GM18951 (cell line): Measurements from ENCODE around the gene ANKRD62.

Experiments used
- POLR2A ChIP-seq: IDR thresholded peaks from 4 replicates; pipeline ENCODE4 v1.6.1; 2011; ENCODE audit warnings: mild to moderate bottlenecking; ENCODE audit not compliant: insufficient read length, insufficient read depth; ENCODE audit errors: extremely low read depth
- in situ Hi-C: fragments of 300-500 bp; cut with MboI; formaldehyde crosslinking; loops from one replicate; pipeline ENCODE4 v1.12.0; 2022; ENCODE audit warnings: low sequenced_read_pairs, mixed read lengths, inconsistent platforms; ENCODE audit not compliant: unreplicated experiment

The ANKRD62 gene

DNA sequence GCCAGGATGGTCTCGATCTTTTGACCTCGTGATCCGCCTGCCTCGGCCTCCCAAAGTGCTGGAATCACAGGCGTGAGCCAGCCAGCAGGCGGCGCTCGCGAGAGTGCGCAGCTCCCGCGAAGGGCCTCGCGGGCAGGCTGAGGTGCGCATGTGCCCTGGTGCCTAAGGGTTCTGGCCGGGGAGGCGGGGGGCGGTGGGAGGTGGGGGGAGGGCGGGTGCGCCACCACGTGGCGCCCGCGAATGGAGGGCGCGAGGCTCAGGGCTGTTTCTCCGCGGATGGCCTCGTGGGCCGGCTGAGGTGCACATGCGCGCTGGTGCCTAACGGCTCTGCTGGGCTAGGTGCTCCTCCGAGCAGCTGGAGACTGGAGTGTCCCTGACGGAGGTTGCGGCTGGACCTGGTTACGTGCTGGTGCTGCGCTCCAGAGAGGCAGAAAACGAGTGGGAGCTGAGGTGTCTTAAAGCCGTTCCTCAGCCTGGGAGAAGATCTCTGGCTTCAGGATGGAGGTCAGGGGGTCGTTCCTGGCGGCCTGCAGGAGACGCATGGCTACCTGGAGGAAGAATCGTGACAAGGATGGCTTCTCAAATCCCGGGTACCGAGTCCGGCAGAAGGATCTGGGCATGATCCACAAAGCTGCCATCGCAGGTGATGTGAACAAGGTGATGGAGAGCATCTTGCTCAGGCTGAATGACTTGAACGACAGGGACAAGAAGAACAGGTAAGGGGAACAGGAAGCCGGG, at the start of gene ANKRD62:
TSS of gene ANKRD62 (plus strand) at position 324 of the 738 bp plus-strand sequence. CDS start at position 499, 175 bp downstream.
- no peak for TF ChIP-seq POLR2A
- in situ Hi-C loops = loop anchor here (25.0 kb wide), 1 partner anchor 144 kb away; no protein-coding TSS in a partner anchor

DNA sequence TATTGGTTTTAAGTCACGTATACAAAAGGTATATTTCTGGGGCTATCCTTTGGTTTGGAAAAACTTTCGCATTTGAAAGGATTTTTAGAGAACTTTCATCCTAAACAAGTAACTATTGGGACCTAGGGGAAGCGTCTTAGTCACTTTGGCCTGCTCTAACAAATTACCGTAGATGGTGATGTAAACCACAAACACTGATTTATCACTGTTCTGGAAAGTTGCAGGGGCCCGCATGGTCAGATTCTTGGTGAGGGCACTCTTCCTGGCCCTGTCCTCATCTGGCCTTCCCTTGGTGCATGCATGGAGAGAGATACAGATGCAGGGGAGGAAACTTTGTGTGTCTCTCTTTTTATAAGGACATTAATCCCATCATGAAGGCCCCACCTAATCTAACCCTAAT, 49.1 kb upstream of the ANKRD62 start:
- no peak for TF ChIP-seq POLR2A
- in situ Hi-C loops = loop anchor here (10.0 kb wide), 1 partner anchor 110 kb away; no protein-coding TSS in a partner anchor

DNA sequence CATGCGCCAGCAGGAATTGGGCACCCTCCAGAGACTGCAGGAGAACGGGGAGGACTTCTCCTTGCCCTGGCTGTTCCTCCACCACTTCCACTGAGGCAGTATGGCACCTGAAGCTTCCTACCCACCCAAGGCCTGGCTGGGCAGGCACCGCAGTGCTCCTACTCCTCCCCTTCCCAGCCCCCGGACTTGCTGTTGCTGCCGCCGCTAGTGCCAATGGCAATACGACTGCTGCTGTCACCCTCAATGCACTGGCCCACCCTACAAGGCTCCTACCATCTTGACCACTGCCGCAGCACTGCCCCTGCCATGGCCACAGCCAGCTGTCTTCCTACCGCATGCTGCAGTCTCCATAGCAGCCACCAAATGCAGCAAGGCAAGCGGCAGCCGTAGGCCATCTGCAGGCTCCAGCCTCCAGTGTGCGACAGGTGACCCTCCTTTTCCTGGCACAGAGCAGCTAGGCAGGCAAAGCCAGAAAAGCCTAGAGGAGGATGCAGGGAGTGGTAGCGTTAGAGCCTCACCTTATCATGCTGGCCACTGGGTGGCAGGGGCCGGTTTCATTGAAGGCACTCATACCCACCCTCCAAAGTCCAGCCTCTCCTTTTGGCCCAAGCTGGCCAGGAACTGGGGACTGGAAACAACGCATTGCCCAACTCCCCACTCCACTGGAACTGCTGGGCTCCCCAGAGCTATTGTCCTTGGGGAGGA, 47.4 kb upstream of the ANKRD62 start:
- no peak for TF ChIP-seq POLR2A
- in situ Hi-C loops = loop anchor here (10.0 kb wide), 1 partner anchor 111 kb away; no protein-coding TSS in a partner anchor

DNA sequence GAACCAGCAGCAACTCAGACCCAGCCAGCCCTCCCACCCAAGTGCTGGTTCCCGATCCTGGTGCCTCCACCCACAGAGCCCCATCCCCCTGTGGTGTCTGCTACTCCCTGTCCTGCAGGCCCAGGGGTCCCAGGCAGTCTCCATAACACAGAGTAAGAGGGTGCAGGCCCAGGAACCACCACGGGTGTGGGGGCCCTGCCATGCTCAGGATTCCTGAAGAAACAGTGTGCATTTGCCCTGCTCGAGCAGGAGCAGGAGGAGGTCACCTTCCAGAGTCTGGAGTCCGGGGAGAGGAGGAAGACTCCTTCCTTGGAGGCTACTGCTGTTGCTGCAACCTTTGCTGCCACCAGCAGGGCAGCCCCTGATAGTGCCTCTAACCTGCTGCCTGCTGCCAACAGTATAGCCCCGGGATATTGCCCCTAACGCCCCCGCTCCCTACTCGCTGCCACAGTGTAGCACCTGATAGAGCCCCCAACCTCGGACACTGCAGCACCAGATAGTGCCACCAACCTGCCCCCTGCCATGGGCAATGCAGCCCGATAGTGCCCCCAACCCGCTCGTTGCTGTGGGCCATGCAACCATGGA, 46.8 kb upstream of the ANKRD62 start:
- in situ Hi-C loops = loop anchor here (10.0 kb wide), 1 partner anchor 112 kb away; no protein-coding TSS in a partner anchor
- no peak for TF ChIP-seq POLR2A

DNA sequence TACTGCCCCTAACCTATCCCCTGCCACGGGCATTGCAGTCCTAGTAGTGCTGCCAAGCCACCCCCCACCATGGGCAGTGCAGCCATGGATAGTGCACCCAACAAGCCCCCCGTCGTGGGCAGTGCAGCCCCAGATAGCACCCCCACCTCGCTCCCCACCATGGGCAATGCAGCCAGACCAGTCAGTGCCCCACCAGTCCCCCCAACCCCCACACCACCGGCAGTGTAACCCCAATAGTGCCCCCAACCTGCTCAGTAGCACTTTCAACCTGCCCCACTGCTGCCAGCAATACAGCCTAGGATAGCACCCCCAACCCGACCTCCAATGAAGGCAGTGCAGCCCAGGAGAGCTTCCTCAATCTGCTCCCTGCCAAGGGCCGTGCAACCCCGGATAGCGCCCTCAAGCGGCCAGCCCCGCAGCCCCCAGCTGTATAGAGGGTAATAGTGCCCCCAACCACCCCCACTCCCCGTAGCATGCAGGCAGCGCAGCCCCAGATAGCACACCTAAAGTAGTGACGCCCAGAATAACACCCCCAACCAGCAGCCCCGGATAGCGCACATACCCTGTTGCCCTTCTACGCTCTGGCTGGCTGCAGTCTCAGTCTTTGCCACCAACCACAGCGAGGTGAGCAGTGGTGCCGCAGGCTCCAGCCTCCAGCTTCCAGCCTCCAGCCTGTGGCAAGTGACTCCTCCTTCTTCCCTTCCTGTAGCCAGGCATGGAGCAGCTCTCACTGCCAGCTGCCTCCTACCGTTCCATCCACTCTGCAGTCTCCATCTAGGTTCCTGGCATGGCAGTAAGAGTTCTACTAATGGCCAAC, 45.4 kb upstream of the ANKRD62 start:
- in situ Hi-C loops = loop anchor here (10.0 kb wide), 1 partner anchor 113 kb away; no protein-coding TSS in a partner anchor
- TF ChIP-seq POLR2A = no peak

DNA sequence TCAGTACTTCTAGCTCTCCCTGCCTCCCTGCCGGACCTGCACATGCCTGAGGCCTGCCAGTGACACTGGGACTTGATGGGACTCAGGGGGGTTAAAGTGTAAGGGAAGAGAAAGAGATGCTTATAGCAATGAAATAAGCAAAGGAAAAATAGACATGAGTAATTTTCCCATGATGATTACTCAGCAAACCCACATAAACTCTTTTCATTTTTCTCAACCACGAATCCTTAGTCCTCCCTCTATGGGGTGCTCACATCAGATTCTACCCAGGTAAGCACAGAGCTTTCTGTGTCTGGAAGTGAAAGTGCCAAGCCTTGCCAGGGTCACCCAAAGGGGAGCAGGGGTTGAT, 44.8 kb upstream of the ANKRD62 start:
- in situ Hi-C loops = loop anchor here (10.0 kb wide), 1 partner anchor 114 kb away; no protein-coding TSS in a partner anchor

DNA sequence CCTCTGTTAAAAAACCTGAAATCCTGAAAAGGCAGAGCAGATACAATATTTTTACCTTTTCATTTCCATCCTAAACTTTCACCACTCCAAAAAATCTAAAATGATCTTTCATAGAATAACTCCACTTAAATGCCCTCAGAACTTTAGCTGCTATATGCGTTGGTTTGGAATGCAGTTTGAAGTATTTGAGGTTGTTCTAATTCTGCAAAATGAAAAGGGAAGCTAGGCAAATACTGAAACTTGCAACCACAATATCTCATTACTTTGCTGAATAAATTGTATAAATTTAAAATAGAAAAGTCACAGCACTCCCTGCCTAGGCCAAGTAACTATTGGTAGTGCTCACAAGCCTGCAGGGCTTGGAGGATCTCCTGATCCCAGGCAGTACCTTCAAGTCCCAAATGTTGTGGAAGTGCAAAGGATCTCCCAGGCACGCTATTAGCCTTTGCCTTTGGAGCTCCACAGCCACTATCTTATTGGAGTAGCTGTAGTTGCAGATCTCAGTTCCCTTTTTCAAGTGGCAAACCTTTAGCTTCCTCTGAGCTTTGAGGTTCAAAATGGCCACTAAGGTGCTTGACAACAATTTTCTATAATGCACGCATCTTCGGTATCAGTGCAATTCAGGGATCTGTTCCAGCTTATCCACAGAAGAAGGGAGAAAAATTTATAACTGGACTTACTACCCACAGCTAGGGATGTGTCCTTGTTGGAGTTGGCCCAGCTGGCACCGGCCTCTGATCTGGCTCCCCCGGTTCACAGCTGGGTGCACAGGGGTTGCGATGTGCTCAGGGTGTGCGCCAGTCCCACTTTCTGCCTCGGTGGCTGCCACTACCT, 43.4 kb upstream of the ANKRD62 start:
- in situ Hi-C loops = loop anchor here (10.0 kb wide), 1 partner anchor 115 kb away; no protein-coding TSS in a partner anchor
- TF ChIP-seq POLR2A = no peak

More for the DNA sequence above, 44.8 kb upstream of the ANKRD62 start:
- TF ChIP-seq POLR2A = no peak

DNA sequence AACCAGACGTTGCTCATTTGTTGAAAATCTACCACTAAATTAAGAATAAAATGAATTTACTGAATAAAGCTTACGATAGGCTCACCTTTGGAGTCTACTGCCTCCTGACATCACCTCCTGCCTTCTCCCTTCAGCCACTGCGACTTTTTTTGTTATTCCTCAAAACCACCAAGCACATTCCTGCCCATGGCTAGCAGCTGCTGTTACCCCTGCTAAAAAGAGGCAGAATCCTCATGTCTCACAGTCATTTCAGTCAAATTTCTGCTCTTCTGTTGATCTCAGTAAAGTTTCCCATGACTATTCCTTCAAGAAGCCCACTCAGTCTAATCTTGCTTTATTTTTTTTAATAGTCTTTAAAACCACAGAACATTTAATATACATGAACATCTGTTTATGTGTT, 40.8 kb upstream of the ANKRD62 start:
- in situ Hi-C loops = no loop called here
- no peak for TF ChIP-seq POLR2A

DNA sequence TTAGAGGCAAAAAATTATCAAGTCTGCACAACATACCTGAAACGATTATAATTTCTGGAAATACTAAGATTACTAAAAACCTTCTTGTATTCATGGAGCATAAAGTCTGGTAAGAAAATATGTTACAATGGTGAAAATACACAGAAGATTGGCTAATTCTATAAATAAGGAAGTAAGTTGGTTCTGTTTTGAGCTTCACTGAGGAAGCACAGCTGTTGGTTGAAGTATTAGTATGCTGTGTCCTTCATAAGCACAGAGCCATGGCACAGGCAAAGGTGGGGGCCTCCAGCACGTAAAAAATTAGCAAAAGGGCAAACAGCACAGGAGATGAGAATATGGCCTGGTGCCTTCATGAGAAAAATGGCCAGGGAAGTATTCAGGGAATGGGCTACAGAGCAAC, 40.4 kb upstream of the ANKRD62 start:
- no peak for TF ChIP-seq POLR2A
- in situ Hi-C loops = no loop called here

DNA sequence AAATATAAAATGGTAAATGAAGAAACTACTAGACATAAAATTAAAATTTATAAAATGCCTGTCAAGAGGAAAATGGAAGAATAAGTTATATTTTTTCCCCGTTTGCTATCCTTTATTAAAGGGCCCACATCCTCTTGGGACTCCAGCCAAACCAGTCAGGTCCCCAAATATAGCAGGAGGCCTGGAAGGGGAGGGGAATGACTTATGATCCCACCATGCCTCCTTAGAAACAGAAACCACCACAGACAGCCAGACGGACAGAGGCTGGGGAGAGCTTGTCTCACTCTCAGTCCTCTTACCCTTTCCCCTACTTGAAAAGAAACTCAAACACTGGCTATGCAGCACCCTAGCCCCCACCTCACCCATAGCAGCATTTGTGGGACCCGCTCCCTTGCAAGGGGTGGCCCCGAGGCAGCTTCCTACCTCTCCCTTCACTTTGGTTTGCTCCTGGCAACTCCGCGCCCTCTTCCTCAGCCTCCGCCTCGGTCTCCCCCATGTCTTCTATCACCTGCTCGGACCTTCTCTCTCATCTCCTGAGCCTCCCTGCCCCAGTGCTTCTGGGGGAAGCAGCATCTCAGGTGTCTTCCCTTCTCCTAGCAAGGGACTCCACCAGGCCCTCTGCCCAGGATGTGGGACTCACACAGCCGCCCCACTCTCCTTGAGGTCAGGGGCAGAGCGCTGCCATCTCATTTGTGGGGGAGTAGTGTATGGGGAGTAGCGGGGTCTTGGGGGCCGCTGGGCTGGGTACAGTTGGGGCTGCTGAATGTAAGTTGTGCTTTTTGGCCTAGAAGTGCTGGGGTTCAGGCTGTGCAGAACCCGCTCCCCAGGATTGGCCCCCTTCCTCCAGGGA, 37.4 kb upstream of the ANKRD62 start:
- TF ChIP-seq POLR2A = no peak
- in situ Hi-C loops = no loop called here

DNA sequence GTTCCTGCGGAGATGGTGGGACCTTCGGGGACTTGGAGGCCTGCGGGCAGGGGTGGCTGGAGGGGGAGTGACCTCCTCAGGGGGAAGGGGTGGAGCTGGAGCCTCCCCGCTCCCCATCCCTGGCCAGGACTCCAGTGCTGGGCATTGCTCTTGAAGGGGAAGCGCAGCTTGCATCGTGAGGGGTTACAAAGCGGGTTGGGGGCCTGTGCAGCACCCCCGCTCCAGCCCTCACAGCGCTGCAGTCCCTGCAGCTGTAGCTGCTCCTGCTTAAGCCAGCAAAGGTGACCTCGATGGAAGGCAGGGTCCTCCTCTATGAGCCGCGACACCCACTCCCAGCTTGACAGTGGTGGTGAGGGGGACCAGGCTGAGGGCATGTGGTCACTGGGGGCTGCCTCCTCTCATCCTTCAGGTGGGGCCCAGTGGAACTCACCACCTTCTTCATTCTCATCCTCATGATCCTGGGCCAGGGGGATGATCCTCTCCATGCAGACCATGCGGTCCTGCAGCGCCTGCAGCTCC, 36.7 kb upstream of the ANKRD62 start:
- in situ Hi-C loops = no loop called here
- no peak for TF ChIP-seq POLR2A
